HepG2 (cell line): Measurements from ENCODE around the gene TARP.

ENCODE experiments used
- ZFP36L1 ChIP-seq: sonication (generic); formaldehyde crosslinking; IDR thresholded peaks from 2 replicates; pipeline ENCODE4 v1.8.0; 2022; ENCODE audit warnings: mild to moderate bottlenecking, missing genetic modification reagents, moderate library complexity
- TF ChIP-seq, protein P1 (sequence below): sonication (generic); formaldehyde crosslinking; IDR thresholded peaks from 2 replicates; pipeline ENCODE4 v1.4.0; 2020; ENCODE audit warnings: missing genetic modification reagents

DNA sequence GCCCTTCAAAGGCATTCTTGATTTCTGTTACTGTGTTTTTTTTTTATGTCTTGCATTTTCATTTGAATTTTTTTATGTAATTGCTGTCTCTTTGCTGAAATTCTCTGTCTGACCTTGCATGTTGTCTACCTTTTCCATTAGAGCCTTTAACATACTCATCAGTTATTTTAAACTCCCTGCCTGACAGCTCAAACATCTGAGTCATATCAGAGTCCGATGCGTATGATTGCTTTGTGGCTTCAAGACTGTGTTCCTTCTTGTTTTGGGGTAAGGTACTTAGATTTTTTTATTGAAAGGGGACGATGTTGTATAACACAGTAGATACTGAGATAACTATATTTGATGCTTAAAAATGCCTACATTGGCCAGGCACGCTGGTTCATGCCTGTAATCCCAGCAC, 9.7 kb upstream of the TARP start:
- TF ChIP-seq, protein P1, sequence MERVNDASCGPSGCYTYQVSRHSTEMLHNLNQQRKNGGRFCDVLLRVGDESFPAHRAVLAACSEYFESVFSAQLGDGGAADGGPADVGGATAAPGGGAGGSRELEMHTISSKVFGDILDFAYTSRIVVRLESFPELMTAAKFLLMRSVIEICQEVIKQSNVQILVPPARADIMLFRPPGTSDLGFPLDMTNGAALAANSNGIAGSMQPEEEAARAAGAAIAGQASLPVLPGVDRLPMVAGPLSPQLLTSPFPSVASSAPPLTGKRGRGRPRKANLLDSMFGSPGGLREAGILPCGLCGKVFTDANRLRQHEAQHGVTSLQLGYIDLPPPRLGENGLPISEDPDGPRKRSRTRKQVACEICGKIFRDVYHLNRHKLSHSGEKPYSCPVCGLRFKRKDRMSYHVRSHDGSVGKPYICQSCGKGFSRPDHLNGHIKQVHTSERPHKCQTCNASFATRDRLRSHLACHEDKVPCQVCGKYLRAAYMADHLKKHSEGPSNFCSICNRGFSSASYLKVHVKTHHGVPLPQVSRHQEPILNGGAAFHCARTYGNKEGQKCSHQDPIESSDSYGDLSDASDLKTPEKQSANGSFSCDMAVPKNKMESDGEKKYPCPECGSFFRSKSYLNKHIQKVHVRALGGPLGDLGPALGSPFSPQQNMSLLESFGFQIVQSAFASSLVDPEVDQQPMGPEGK (CRISPR knock-in tag), result no peak
- no peak for TF ChIP-seq ZFP36L1 (CRISPR knock-in tag)
